ENCODE results near the gene MYRFL. TPM values are rescaled to one million over a fixed set of nuclear protein-coding genes. Genes with fewer than 3 reads are reported as not detected.

Gene MYRFL
- polyA plus RNA-seq, 1 donor from 2014 or later = not detected

GRCh38 chr12:69897744-69898143 is 72.7 kb downstream of the MYRFL start:
- no peak overlapping the region for H3K27ac ChIP-seq (ENCODE audit: low read length)
- H3K9me3 ChIP-seq (ENCODE audit: low read length) = no peaks in the 10 kb centered on the region
- no peaks in the 10 kb centered on the region for H3F3A ChIP-seq (ENCODE audit: insufficient read depth, low read length, poor library complexity, severe bottlenecking)
- no peaks in the 10 kb centered on the region for H3K27me3 ChIP-seq (ENCODE audit: insufficient read depth, low read depth, low read length)
- no peaks in the 10 kb centered on the region for H3K79me2 ChIP-seq (replicated peaks; ENCODE audit: insufficient read depth, low read length)
- no peak overlapping the region for H2AFZ ChIP-seq (ENCODE audit: low read depth, low read length)
- H3K36me3 ChIP-seq (ENCODE audit: insufficient read depth, low read length) = no peaks in the 10 kb centered on the region
- no peak overlapping the region for H3K4me3 ChIP-seq (ENCODE audit: low read length)
- H3K9me2 ChIP-seq (ENCODE audit: insufficient read depth, low read length) = no peaks in the 10 kb centered on the region
- no peak overlapping the region for H3K4me2 ChIP-seq (ENCODE audit: low read length)
- TF ChIP-seq TAF1 (IDR thresholded peaks at IDR 0.05; ENCODE audit: low read depth) = no peak
- no peak for TF ChIP-seq RAD21 (conservative IDR thresholded peaks at IDR 0.05)
- no peak for TF ChIP-seq POLR2AphosphoS5 (IDR thresholded peaks at IDR 0.05)
- no peak for TF ChIP-seq EP300 (conservative IDR thresholded peaks at IDR 0.05; ENCODE audit: poor library complexity, severe bottlenecking)
- no peak for TF ChIP-seq EZH2 (IDR thresholded peaks at IDR 0.05; ENCODE audit: borderline replicate concordance, insufficient read depth, low read length, poor library complexity, severe bottlenecking)
- no peak for TF ChIP-seq SMC3 (conservative IDR thresholded peaks at IDR 0.05; ENCODE audit: poor library complexity)
- TF ChIP-seq, protein P1, sequence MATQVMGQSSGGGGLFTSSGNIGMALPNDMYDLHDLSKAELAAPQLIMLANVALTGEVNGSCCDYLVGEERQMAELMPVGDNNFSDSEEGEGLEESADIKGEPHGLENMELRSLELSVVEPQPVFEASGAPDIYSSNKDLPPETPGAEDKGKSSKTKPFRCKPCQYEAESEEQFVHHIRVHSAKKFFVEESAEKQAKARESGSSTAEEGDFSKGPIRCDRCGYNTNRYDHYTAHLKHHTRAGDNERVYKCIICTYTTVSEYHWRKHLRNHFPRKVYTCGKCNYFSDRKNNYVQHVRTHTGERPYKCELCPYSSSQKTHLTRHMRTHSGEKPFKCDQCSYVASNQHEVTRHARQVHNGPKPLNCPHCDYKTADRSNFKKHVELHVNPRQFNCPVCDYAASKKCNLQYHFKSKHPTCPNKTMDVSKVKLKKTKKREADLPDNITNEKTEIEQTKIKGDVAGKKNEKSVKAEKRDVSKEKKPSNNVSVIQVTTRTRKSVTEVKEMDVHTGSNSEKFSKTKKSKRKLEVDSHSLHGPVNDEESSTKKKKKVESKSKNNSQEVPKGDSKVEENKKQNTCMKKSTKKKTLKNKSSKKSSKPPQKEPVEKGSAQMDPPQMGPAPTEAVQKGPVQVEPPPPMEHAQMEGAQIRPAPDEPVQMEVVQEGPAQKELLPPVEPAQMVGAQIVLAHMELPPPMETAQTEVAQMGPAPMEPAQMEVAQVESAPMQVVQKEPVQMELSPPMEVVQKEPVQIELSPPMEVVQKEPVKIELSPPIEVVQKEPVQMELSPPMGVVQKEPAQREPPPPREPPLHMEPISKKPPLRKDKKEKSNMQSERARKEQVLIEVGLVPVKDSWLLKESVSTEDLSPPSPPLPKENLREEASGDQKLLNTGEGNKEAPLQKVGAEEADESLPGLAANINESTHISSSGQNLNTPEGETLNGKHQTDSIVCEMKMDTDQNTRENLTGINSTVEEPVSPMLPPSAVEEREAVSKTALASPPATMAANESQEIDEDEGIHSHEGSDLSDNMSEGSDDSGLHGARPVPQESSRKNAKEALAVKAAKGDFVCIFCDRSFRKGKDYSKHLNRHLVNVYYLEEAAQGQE (IDR thresholded peaks at IDR 0.05; ENCODE audit: borderline replicate concordance) = no peak
- no peak for TF ChIP-seq MXI1 (conservative IDR thresholded peaks at IDR 0.05; ENCODE audit: poor library complexity, severe bottlenecking)
- TF ChIP-seq CTCF (IDR thresholded peaks at IDR 0.05; ENCODE audit: poor library complexity, severe bottlenecking) = no peak
- H3K9ac ChIP-seq (ENCODE audit: low read length) = no peak overlapping the region
- no peaks in the 10 kb centered on the region for H4K20me1 ChIP-seq (ENCODE audit: insufficient read depth)

DNA sequence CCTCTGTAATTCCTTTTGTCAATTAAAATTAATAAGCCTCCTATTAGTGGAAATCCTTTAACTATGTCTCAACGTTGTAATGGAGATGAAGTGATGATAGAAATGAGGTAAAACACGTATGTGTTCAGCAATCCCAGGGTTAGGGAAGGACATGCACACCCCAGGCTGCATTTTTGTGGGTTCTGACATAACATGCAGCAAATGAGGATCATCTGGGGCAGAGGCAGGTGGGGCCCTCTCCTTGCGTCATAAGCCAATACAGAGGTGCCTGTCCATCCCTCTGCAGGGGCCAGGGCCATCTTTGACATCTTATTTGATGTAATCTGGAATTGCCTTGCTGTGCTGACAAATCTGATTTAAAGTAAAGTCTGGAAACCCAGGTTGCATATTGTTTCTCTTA is 73.2 kb downstream of the MYRFL start:
- no peaks in the 10 kb centered on the region for H3K9me2 ChIP-seq (ENCODE audit: insufficient read depth, low read length)
- TF ChIP-seq RAD21 (conservative IDR thresholded peaks at IDR 0.05) = no peak
- no peak for TF ChIP-seq SMC3 (conservative IDR thresholded peaks at IDR 0.05; ENCODE audit: poor library complexity)
- no peak for TF ChIP-seq POLR2AphosphoS5 (IDR thresholded peaks at IDR 0.05)
- no peak for TF ChIP-seq CTCF (IDR thresholded peaks at IDR 0.05; ENCODE audit: poor library complexity, severe bottlenecking)
- no peak for TF ChIP-seq TAF1 (IDR thresholded peaks at IDR 0.05; ENCODE audit: low read depth)
- no peak for TF ChIP-seq EZH2 (IDR thresholded peaks at IDR 0.05; ENCODE audit: borderline replicate concordance, insufficient read depth, low read length, poor library complexity, severe bottlenecking)
- TF ChIP-seq EP300 (conservative IDR thresholded peaks at IDR 0.05; ENCODE audit: poor library complexity, severe bottlenecking) = no peak
- TF ChIP-seq, protein P1 (IDR thresholded peaks at IDR 0.05; ENCODE audit: borderline replicate concordance) = no peak
- TF ChIP-seq MXI1 (conservative IDR thresholded peaks at IDR 0.05; ENCODE audit: poor library complexity, severe bottlenecking) = no peak
- no peaks in the 10 kb centered on the region for H3K79me2 ChIP-seq (replicated peaks; ENCODE audit: insufficient read depth, low read length)
- H3K9ac ChIP-seq (ENCODE audit: low read length) = no peak overlapping the region
- H3K27ac ChIP-seq (ENCODE audit: low read length) = no peak overlapping the region
- no peaks in the 10 kb centered on the region for H3K27me3 ChIP-seq (ENCODE audit: insufficient read depth, low read depth, low read length)
- no peak overlapping the region for H3K4me2 ChIP-seq (ENCODE audit: low read length)
- no peak overlapping the region for H2AFZ ChIP-seq (ENCODE audit: low read depth, low read length)
- H3K9me3 ChIP-seq (ENCODE audit: low read length) = no peaks in the 10 kb centered on the region
- H3F3A ChIP-seq (ENCODE audit: insufficient read depth, low read length, poor library complexity, severe bottlenecking) = no peaks in the 10 kb centered on the region
- H3K36me3 ChIP-seq (ENCODE audit: insufficient read depth, low read length) = no peaks in the 10 kb centered on the region
- H3K4me3 ChIP-seq (ENCODE audit: low read length) = no peak overlapping the region
- no peaks in the 10 kb centered on the region for H4K20me1 ChIP-seq (ENCODE audit: insufficient read depth)
